GM18868 (cell line): ENCODE results near the gene TIMP2.
"Not testable (repeated sequence)": the region's sequence is repeated elsewhere in the genome, so short reads cannot be mapped to it uniquely, and the experiment has no call there.

Experiments
- ATAC-seq: cut with Tn5 transposase; IDR thresholded peaks from one replicate; pipeline ENCODE4 v1.9.1; 2021; ENCODE audit warnings: mild to moderate bottlenecking, moderate library complexity; ENCODE audit not compliant: unreplicated experiment

The TIMP2 gene

GRCh38 chr17:78956254-78956653, 31.1 kb upstream of the TIMP2 start:
- ATAC-seq: no peak

- ATAC-seq: no peak
Measured at GRCh38 chr17:78954684-78955083, 29.5 kb upstream of the TIMP2 start.

- ATAC-seq: no peak
Measured at GRCh38 chr17:78953356-78954350, 28.5 kb upstream of the TIMP2 start.

DNA sequence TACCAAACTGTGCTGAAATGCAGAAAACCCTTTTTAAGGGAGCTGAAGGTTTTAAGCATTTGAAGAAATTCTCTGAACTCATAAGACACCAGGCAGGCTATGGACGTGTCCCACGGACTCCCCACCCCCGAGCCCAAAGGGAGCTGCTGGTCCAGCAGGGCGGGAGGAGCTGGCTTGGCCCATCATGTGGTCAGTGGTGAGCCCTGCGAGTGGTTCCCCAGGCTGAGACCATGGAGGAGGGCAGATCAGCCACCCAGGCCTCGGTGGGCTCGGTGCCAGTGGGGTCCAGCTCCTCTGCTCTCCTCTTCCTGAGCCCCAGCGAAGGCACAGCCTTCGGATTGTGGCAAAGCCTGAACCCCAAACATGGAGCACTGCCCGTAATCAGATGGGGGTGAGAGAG, 27.5 kb upstream of the TIMP2 start:
- no peak for ATAC-seq

GRCh38 chr17:78951967-78952551, 26.9 kb upstream of the TIMP2 start:
- ATAC-seq: no peak

GRCh38 chr17:78950870-78951269, 25.7 kb upstream of the TIMP2 start:
- no peak for ATAC-seq

- ATAC-seq: no peak
Measured at GRCh38 chr17:78947235-78948149, 22.3 kb upstream of the TIMP2 start.

- ATAC-seq: no peak
Measured at GRCh38 chr17:78946631-78947030, 21.4 kb upstream of the TIMP2 start.

- ATAC-seq: no peak
Measured at GRCh38 chr17:78946131-78946530, 20.9 kb upstream of the TIMP2 start.

DNA sequence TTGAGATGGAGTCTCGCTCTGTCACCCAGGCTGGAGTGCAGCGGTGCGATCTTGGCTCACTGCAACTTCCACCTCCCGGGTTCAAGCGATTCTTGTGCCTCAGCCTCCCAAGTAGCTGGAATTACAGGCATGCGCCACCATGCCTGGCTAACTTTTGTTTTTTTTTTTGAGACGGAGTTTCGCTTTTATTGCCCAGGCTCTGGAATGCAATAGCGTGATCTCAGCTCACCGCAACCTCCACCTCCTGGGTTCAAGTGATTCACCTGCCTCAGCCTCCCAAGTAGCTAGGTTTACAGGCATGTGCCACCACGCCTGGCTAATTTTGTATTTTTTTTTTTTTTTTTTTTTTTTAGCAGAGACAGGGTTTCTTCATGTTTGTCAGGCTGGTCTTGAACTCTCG, 20.3 kb upstream of the TIMP2 start:
- not testable (repeated sequence) for ATAC-seq

- no peak for ATAC-seq
Measured at GRCh38 chr17:78944956-78945355, 19.8 kb upstream of the TIMP2 start.

GRCh38 chr17:78944026-78944425, 18.8 kb upstream of the TIMP2 start:
- ATAC-seq: no peak

DNA sequence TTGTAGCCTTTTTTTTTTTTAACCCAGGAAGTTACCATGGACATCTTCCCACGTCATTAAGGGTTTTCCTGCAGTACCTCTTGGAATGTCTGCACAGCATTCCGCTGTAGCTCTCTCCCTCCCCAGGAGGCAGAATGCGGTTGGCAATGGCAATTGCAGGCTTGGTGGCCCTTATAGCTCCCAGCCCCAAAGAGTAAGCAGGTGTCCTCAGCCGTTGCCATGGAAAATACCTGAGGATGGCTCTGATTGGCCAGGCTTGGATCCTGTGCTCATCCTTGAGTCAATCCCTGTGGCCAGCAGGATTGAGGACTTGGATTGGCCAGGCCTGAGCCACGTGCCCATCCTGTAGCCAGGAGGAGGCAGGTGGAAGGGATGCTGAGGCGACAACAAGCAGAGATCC, 15.5 kb upstream of the TIMP2 start:
- ATAC-seq: no peak

- ATAC-seq: no peak
Measured at GRCh38 chr17:78940258-78940657, 15.1 kb upstream of the TIMP2 start.

GRCh38 chr17:78939615-78940014, 14.4 kb upstream of the TIMP2 start:
- no peak for ATAC-seq

- no peak for ATAC-seq
Measured at GRCh38 chr17:78937561-78937960, 12.4 kb upstream of the TIMP2 start.

GRCh38 chr17:78935419-78936323, 10.5 kb upstream of the TIMP2 start:
- no peak for ATAC-seq

- no peak for ATAC-seq
Measured at GRCh38 chr17:78934681-78935418, 9.7 kb upstream of the TIMP2 start.

DNA sequence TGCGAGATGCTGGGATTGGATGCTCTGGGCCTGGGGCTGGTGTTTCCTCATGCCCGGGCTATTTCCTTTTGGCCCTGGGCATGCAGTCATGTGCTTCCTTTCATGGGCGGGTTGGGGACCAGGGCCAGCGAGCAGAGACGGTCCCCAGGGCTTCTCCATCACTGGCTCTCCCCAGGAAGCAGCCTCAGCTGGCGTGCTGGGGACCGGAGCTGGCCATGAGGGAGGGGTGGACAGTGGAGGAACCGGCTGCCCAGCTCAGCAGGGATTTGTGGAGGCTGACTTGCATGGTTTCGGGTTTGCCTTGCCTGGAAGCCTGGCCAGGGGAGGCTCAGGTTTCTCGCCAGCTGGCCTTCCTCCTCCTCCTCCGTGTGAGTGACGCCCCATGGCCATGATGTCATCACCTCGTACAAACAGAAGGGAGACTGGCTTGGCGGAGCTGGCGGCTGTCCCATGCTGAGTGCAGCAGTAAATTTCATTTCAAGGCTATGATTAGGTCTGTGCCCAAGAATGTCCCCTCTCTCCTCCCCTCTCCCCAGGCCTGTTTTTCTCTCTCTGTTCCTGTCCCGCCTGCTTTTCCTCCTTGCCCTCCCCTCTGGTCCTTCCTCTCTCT, 8.9 kb upstream of the TIMP2 start:
- no peak for ATAC-seq
